ENCODE measurements around the gene UBE2F. TPM values are rescaled to one million over a fixed set of nuclear protein-coding genes. Genes with fewer than 3 reads are reported as not detected.

UBE2F gene
- total RNA-seq, 1 experiment from 2014 or later, result 51.2 TPM

- no peaks in the 10 kb centered on the region for H3K9me3 ChIP-seq (ENCODE audit: low read depth, low read length, poor library complexity, severe bottlenecking)
- H3K27me3 ChIP-seq (replicated peaks; ENCODE audit: insufficient read depth, low read depth, low read length, poor library complexity), result no peaks in the 10 kb centered on the region
- no peaks in the 10 kb centered on the region for H3K4me1 ChIP-seq (ENCODE audit: insufficient read depth, low read length, poor library complexity, severe bottlenecking)
- H3K27ac ChIP-seq (ENCODE audit: low read depth, low read length, poor library complexity, severe bottlenecking), result no peak overlapping the region
- no peaks in the 10 kb centered on the region for H3K36me3 ChIP-seq (ENCODE audit: insufficient read depth, low read length, poor library complexity, severe bottlenecking)
- intact Hi-C loops (cut with micrococcal nuclease; ENCODE audit: unreplicated experiment), result no loop called here
- ChIA-PET POLR2A (ENCODE audit: low non-redundant PET) (no interaction called here), CTCF (no interaction called here)
- DNase-seq (ENCODE audit: low spot score), result no peak
- H3K4me3 ChIP-seq (ENCODE audit: low read depth, low read length, poor library complexity, severe bottlenecking), result no peak overlapping the region
- TF ChIP-seq EZH2 (IDR thresholded peaks at IDR 0.05; ENCODE audit: borderline replicate concordance, low read depth, low read length, poor library complexity, severe bottlenecking) (no peak), CTCF (conservative IDR thresholded peaks at IDR 0.05; ENCODE audit: low read depth, low read length) (no peak)
- no TSS peak for BruUV-seq (replicated peaks)
Observed at GRCh38 chr2:238013806-238014205, 47.0 kb downstream of the UBE2F start.

- no peak for DNase-seq (ENCODE audit: low spot score)
- ChIA-PET CTCF (no interaction called here), POLR2A (ENCODE audit: low non-redundant PET) (no interaction called here)
- BruUV-seq (replicated peaks), result no TSS peak
- intact Hi-C loops (cut with micrococcal nuclease; ENCODE audit: unreplicated experiment), result no loop called here
- TF ChIP-seq CTCF (conservative IDR thresholded peaks at IDR 0.05; ENCODE audit: low read depth, low read length) (peak; percentile 33; the same call in 1 of the 2 replicates), EZH2 (IDR thresholded peaks at IDR 0.05; ENCODE audit: borderline replicate concordance, low read depth, low read length, poor library complexity, severe bottlenecking) (no peak)
- no peaks in the 10 kb centered on the region for H3K27me3 ChIP-seq (replicated peaks; ENCODE audit: insufficient read depth, low read depth, low read length, poor library complexity)
- H3K9me3 ChIP-seq (ENCODE audit: low read depth, low read length, poor library complexity, severe bottlenecking), result no peaks in the 10 kb centered on the region
- H3K4me1 ChIP-seq (ENCODE audit: insufficient read depth, low read length, poor library complexity, severe bottlenecking), result no peaks in the 10 kb centered on the region
- no peak overlapping the region for H3K4me3 ChIP-seq (ENCODE audit: low read depth, low read length, poor library complexity, severe bottlenecking)
- H3K36me3 ChIP-seq (ENCODE audit: insufficient read depth, low read length, poor library complexity, severe bottlenecking), result no peaks in the 10 kb centered on the region
- H3K27ac ChIP-seq (ENCODE audit: low read depth, low read length, poor library complexity, severe bottlenecking), result no peak overlapping the region
Observed at GRCh38 chr2:238015705-238016104, 48.9 kb downstream of the UBE2F start.

- TF ChIP-seq EZH2 (IDR thresholded peaks at IDR 0.05; ENCODE audit: borderline replicate concordance, low read depth, low read length, poor library complexity, severe bottlenecking) (no peak), CTCF (conservative IDR thresholded peaks at IDR 0.05; ENCODE audit: low read depth, low read length) (no peak)
- Histone ChIP-seq H3K9me3 (ENCODE audit: low read depth, low read length, poor library complexity, severe bottlenecking) (no peaks in the 10 kb centered on the region), H3K4me1 (ENCODE audit: insufficient read depth, low read length, poor library complexity, severe bottlenecking) (no peaks in the 10 kb centered on the region), H3K27ac (ENCODE audit: low read depth, low read length, poor library complexity, severe bottlenecking) (no peak overlapping the region), H3K36me3 (ENCODE audit: insufficient read depth, low read length, poor library complexity, severe bottlenecking) (no peaks in the 10 kb centered on the region), H3K27me3 (replicated peaks; ENCODE audit: insufficient read depth, low read depth, low read length, poor library complexity) (no peaks in the 10 kb centered on the region), H3K4me3 (ENCODE audit: low read depth, low read length, poor library complexity, severe bottlenecking) (no peak overlapping the region)
- POLR2A ChIA-PET (ENCODE audit: low non-redundant PET), result no interaction called here
- CTCF ChIA-PET, result no interaction called here
- BruUV-seq (replicated peaks), result no TSS peak
- intact Hi-C loops (cut with micrococcal nuclease; ENCODE audit: unreplicated experiment), result no loop called here
- DNase-seq (ENCODE audit: low spot score), result no peak
Observed at GRCh38 chr2:238016526-238016925, 49.7 kb downstream of the UBE2F start.

All from A673 (cell line).